HepG2 (cell line): ENCODE results near the gene AGTRAP. TPM values are rescaled to one million over a fixed set of nuclear protein-coding genes. Genes with fewer than 3 reads are reported as not detected.

Source experiments
- ASH2L ChIP-seq: fragments of 300-600, 200-600 bp; sonication (generic); IDR thresholded peaks from 2 replicates; pipeline ENCODE4 v1.7.0; 2017; ENCODE audit warnings: low read depth, mild to moderate bottlenecking, moderate library complexity, mixed read lengths, low read length; ENCODE audit not compliant: insufficient read length
- ATF5 ChIP-seq: sonication (generic); formaldehyde crosslinking; IDR thresholded peaks from 2 replicates; pipeline ENCODE4 v1.4.0; 2020; ENCODE audit warnings: mild to moderate bottlenecking, low read depth, missing genetic modification reagents
- CBX1 ChIP-seq: IDR thresholded peaks from one replicate; pipeline ENCODE4 v1.6.1; 2016; ENCODE audit warnings: antibody characterized with exemption, low read depth
- FOXC1 ChIP-seq: sonication (generic); formaldehyde crosslinking; IDR thresholded peaks from 2 replicates; pipeline ENCODE4 v1.8.0; 2022; ENCODE audit warnings: mild to moderate bottlenecking, missing genetic modification reagents, borderline replicate concordance
- FOXK1 ChIP-seq: sonication (generic); formaldehyde crosslinking; IDR thresholded peaks from 2 replicates; pipeline ENCODE4 v1.4.0; 2020; ENCODE audit warnings: low read depth, missing genetic modification reagents, borderline replicate concordance
- LCORL ChIP-seq, 2 experiments: fragments of 450-650 bp in 1 of 2; sonication (generic) in 1 of 2; formaldehyde crosslinking in 1 of 2; IDR thresholded peaks; 2 replicates each; pipeline versions ENCODE4 v1.5.0 to v1.6.1; 2017 to 2020; ENCODE audit warnings: antibody characterized with exemption in 1 of 2, missing genetic modification reagents in 1 of 2
- MEIS2 ChIP-seq: sonication (generic); formaldehyde crosslinking; IDR thresholded peaks from 2 replicates; pipeline ENCODE4 v1.9.0; 2021; ENCODE audit warnings: mild to moderate bottlenecking, missing genetic modification reagents
- NFKB2 ChIP-seq: sonication (generic); formaldehyde crosslinking; IDR thresholded peaks from 2 replicates; pipeline ENCODE4 v1.4.0; 2020; ENCODE audit warnings: missing genetic modification reagents, borderline replicate concordance
- NRL ChIP-seq: sonication (generic); formaldehyde crosslinking; IDR thresholded peaks from 2 replicates; pipeline ENCODE4 v1.5.0; 2020; ENCODE audit warnings: missing genetic modification reagents, mild to moderate bottlenecking, moderate library complexity, borderline replicate concordance
- PAWR ChIP-seq: sonication (generic); formaldehyde crosslinking; IDR thresholded peaks from 2 replicates; pipeline ENCODE4 v1.4.0; 2020; ENCODE audit warnings: missing genetic modification reagents, mild to moderate bottlenecking, borderline replicate concordance
- SAFB2 ChIP-seq: sonication (generic); formaldehyde crosslinking; IDR thresholded peaks from 2 replicates; pipeline ENCODE4 v1.5.1; 2020; ENCODE audit warnings: missing genetic modification reagents, low read depth, mild to moderate bottlenecking, borderline replicate concordance
- YY1 ChIP-seq: IDR thresholded peaks from 2 replicates; pipeline ENCODE4 v1.6.1; 2011; ENCODE audit warnings: low read length, low read depth, moderate library complexity, mild to moderate bottlenecking; ENCODE audit not compliant: insufficient read depth, insufficient replicate concordance
- ZKSCAN8 ChIP-seq: IDR thresholded peaks from 2 replicates; pipeline ENCODE4 v1.6.1; 2016; ENCODE audit warnings: borderline replicate concordance, missing genetic modification reagents, missing compliant biosample characterization
- ZNF496 ChIP-seq: sonication (generic); formaldehyde crosslinking; IDR thresholded peaks from 2 replicates; pipeline ENCODE4 v1.8.1; 2023; ENCODE audit warnings: mild to moderate bottlenecking, moderate library complexity, missing genetic modification reagents; ENCODE audit not compliant: insufficient replicate concordance
- ZNF558 ChIP-seq: sonication (generic); formaldehyde crosslinking; IDR thresholded peaks from 2 replicates; pipeline ENCODE4 v1.9.0; 2022; ENCODE audit warnings: mild to moderate bottlenecking, missing genetic modification reagents, borderline replicate concordance
- ZNF562 ChIP-seq: sonication (generic); formaldehyde crosslinking; IDR thresholded peaks from 2 replicates; pipeline ENCODE4 v1.8.0; 2022; ENCODE audit warnings: missing genetic modification reagents, borderline replicate concordance
- ZNF878 ChIP-seq: sonication (generic); formaldehyde crosslinking; IDR thresholded peaks from 2 replicates; pipeline ENCODE4 v1.8.1; 2023; ENCODE audit warnings: mild to moderate bottlenecking, missing genetic modification reagents, moderate library complexity
- ZSCAN20 ChIP-seq: sonication (generic); formaldehyde crosslinking; IDR thresholded peaks from 2 replicates; pipeline ENCODE4 v1.4.0; 2020; ENCODE audit warnings: missing genetic modification reagents, mild to moderate bottlenecking, borderline replicate concordance
- polyA plus RNA-seq, 8 experiments: library from polyadenylated mRNA; depleted of rRNA in 3 of 8; stranded (reverse) in 7 of 8; unstranded in 1 of 8; fragments of >200 nt; fragmentation: Illumina TruSeq in 4 of 8; extraction: Trizol in 4 of 8; gene quantifications; 2 replicates each; pipeline versions ENCODE4 v1.2.1 to v1.2.3, GENCODE V29; 2011 to 2016; ENCODE audit warnings: low read depth in 4 of 8, missing spikeins in 1 of 8, mixed read lengths in 1 of 8; ENCODE audit not compliant: insufficient read depth in 1 of 8
- total RNA-seq, 5 experiments: library from RNA; depleted of rRNA; stranded (reverse); fragments of >200 nt; fragmentation: Illumina TruSeq; extraction: Trizol; gene quantifications; 2 replicates each; pipeline ENCODE4 v1.2.3, GENCODE V29; 2016; ENCODE audit warnings: low read depth in 1 of 5
- TF ChIP-seq, protein P1 (sequence below): sonication (generic); formaldehyde crosslinking; IDR thresholded peaks from 2 replicates; pipeline ENCODE4 v1.5.0; 2020; ENCODE audit warnings: mild to moderate bottlenecking, missing genetic modification reagents
- TF ChIP-seq, protein P2 (sequence below): sonication (generic); formaldehyde crosslinking; IDR thresholded peaks from 2 replicates; pipeline ENCODE4 v1.5.0; 2020; ENCODE audit warnings: mild to moderate bottlenecking, missing genetic modification reagents
- TF ChIP-seq, protein P3 (sequence below): sonication (generic); formaldehyde crosslinking; IDR thresholded peaks from 2 replicates; pipeline ENCODE4 v1.8.0; 2023; ENCODE audit warnings: mild to moderate bottlenecking, missing genetic modification reagents

The AGTRAP gene
- total and polyA plus RNA-seq, 2 of the 13 experiments (the other 11 are each of a cell fraction or from before 2014, with no cell fraction given): 28.3 to 32.0 TPM

DNA sequence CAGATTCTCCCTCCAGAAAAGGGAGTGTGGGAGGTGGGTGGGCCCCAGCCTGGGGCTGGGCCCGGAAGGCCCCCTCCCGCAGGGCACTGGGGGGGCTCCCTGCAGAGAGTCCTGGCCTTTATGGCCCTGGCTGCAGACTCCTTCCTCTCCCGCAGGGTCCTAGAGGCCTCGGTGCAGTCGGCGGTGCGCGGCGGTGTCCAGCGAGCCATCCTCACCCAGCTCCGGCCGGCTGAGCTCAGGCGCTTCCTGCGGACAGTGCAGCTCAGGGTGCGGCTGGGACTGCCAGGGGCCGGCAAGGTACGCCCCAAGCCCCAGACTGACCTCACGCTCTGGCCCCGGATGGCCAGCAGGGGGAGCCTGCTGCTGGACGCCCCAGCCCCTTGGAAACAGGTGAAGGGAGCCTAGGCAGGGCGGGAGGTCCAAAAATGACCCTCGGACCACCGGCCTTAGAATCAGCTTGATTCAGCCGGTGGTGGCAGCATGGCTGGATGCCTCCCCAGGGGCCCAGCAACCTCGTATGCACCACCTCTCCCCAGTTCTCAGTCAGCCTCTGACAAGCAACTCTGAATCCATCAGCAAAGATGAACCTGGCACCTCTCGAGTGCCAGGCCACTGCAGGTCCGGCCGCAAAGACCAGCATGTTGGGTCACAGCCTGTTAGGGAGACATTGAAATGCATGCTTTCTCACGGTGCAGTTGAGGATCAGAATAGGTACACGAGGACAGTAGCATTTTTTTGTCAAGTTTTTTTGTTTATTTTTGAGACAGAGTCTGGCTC is 49.2 kb downstream of the AGTRAP start (continued):
- TF ChIP-seq NFKB2 (CRISPR knock-in tag): no peak
- no peak for TF ChIP-seq ZNF558 (CRISPR knock-in tag)
- no peak for TF ChIP-seq PAWR
- TF ChIP-seq, protein P1, sequence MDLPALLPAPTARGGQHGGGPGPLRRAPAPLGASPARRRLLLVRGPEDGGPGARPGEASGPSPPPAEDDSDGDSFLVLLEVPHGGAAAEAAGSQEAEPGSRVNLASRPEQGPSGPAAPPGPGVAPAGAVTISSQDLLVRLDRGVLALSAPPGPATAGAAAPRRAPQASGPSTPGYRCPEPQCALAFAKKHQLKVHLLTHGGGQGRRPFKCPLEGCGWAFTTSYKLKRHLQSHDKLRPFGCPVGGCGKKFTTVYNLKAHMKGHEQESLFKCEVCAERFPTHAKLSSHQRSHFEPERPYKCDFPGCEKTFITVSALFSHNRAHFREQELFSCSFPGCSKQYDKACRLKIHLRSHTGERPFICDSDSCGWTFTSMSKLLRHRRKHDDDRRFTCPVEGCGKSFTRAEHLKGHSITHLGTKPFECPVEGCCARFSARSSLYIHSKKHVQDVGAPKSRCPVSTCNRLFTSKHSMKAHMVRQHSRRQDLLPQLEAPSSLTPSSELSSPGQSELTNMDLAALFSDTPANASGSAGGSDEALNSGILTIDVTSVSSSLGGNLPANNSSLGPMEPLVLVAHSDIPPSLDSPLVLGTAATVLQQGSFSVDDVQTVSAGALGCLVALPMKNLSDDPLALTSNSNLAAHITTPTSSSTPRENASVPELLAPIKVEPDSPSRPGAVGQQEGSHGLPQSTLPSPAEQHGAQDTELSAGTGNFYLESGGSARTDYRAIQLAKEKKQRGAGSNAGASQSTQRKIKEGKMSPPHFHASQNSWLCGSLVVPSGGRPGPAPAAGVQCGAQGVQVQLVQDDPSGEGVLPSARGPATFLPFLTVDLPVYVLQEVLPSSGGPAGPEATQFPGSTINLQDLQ (CRISPR knock-in tag): no peak
- TF ChIP-seq FOXC1 (CRISPR knock-in tag): no peak
- TF ChIP-seq, protein P2, sequence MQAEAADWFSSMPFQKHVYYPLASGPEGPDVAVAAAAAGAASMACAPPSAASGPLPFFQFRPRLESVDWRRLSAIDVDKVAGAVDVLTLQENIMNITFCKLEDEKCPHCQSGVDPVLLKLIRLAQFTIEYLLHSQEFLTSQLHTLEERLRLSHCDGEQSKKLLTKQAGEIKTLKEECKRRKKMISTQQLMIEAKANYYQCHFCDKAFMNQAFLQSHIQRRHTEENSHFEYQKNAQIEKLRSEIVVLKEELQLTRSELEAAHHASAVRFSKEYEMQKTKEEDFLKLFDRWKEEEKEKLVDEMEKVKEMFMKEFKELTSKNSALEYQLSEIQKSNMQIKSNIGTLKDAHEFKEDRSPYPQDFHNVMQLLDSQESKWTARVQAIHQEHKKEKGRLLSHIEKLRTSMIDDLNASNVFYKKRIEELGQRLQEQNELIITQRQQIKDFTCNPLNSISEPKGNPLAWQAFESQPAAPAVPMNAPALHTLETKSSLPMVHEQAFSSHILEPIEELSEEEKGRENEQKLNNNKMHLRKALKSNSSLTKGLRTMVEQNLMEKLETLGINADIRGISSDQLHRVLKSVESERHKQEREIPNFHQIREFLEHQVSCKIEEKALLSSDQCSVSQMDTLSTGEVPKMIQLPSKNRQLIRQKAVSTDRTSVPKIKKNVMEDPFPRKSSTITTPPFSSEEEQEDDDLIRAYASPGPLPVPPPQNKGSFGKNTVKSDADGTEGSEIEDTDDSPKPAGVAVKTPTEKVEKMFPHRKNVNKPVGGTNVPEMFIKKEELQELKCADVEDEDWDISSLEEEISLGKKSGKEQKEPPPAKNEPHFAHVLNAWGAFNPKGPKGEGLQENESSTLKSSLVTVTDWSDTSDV: no peak
- TF ChIP-seq FOXK1 (CRISPR knock-in tag): peak; percentile 14; the same call in 1 of the 2 replicates
- TF ChIP-seq SAFB2: no peak
- peak; percentile 46 for TF ChIP-seq YY1
- peak; percentile 25 for TF ChIP-seq ASH2L
- TF ChIP-seq ZNF496 (CRISPR knock-in tag): no peak
- no peak for TF ChIP-seq CBX1
- no peak for TF ChIP-seq ATF5 (CRISPR knock-in tag)
- TF ChIP-seq MEIS2 (CRISPR knock-in tag): no peak
- no peak for TF ChIP-seq ZSCAN20
- TF ChIP-seq NRL (CRISPR knock-in tag): 0 out of 2 replicates have a peak, but pooled peaks have one; percentile 42
- no peak for TF ChIP-seq ZNF562
- no peak for TF ChIP-seq ZNF878
- no peak for TF ChIP-seq LCORL (IDR thresholded peaks at IDR 0.05)
- no peak for TF ChIP-seq LCORL (CRISPR knock-in tag; IDR thresholded peaks at IDR 0.05)
- no peak for TF ChIP-seq ZKSCAN8 (CRISPR knock-in tag)
- TF ChIP-seq, protein P3, sequence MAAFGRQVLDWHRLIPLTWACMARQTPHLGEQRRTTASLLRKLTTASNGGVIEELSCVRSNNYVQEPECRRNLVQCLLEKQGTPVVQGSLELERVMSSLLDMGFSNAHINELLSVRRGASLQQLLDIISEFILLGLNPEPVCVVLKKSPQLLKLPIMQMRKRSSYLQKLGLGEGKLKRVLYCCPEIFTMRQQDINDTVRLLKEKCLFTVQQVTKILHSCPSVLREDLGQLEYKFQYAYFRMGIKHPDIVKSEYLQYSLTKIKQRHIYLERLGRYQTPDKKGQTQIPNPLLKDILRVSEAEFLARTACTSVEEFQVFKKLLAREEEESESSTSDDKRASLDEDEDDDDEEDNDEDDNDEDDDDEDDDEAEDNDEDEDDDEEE (CRISPR knock-in tag): peak; percentile 66; the same call in 1 of the 2 replicates
